GM19035 (cell line): ENCODE data around the gene MRPS2.

Source experiments
- ATAC-seq: cut with Tn5 transposase; IDR thresholded peaks from one replicate; pipeline ENCODE4 v1.9.1; 2021; ENCODE audit not compliant: unreplicated experiment

MRPS2 gene

DNA sequence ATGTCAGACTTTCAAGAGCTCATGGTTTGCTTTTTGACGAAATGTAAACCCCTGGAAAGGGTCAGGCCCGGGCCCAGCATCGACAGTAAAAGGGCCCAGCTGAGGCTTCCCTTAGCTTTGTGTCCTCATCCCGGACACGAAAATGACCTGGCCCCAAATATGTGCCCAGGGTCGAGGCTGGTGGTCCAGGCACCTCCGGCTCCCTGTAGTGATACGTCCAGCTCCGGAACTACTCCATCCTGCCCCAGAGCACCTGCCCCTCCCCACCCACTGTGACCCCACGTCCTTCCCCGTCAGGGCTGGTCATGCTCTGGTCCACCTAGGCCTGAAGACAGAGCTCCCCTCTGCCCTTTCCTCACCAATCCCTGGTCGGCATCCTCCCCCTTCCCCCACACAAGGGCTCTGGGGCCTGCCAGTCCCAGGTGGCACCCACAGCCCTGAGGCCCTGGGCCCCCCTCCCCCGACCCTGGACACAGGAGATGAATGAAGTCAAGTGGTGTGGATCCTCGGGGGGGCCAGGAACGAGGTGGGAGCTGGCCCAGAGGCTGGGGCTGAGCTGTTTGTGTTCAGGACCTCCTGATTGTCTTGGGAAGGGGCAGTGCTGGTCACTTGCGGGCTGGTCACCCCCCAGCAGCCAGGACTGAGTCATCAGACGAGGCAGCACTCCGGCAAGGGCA lies 51.7 kb downstream of the MRPS2 start:
- ATAC-seq, result no peak

DNA sequence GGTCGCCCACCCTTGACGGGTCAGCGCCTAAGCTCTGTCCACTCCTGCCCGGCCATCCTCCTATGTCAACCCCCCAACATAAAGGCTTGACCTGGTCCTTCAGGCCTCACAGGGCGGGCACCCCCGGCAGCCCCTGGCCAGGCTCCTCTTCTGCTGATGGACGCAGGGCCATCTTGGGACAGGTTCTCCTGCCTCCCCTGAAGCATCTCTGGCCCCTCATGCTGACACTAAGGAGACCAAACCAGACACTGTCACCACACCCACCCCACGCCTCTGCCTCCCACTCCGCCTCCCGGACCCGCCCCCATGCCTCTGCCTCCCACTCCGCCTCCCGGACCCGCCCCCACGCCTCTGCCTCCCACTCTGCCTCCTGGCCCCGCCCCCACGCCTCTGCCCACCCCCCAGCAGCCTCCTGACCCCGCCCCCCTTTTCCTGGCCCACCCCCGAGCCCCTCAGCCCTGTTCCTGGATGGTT lies 52.3 kb downstream of the MRPS2 start:
- ATAC-seq, result no peak
